PC-9 (cell line): ENCODE measurements around the gene HAAO. TPM values are rescaled to one million over a fixed set of nuclear protein-coding genes. Genes with fewer than 3 reads are reported as not detected.

ENCODE experiments used
- BruUV-seq: library from RNA; stranded (reverse); fragments of 400-500 nt; replicated peaks from 2 replicates; lab custom pipeline; 2021; lab: Mats Ljungman, UMichigan
- CTCF ChIA-PET: fragments of 300-600 bp; sonication (Branson Sonifier 250); formaldehyde crosslinking; loops from one replicate; lab custom pipeline; 2022; ENCODE audit warnings: antibody characterized with exemption; lab: Charles Lee
- POLR2A ChIA-PET: fragments of 300-600 bp; sonication (Branson Sonifier 250); formaldehyde crosslinking; loops from one replicate; lab custom pipeline; 2022; ENCODE audit warnings: antibody characterized with exemption; ENCODE audit not compliant: unreplicated experiment; lab: Charles Lee
- DNase-seq, 2 experiments: peaks; one replicate each; pipeline versions ENCODE4 v3.0.0 to v3.0.0-alpha.2; 2015 to 2022; ENCODE audit warnings: mixed read lengths in 1 of 2
- H2AFZ ChIP-seq: fragments of 200-600 bp; sonication (generic); 2 replicates; pipeline ENCODE4 v1.8.1; 2017; ENCODE audit warnings: antibody characterized with exemption
- H3F3A ChIP-seq: fragments of 200-600 bp; sonication (generic); 2 replicates; pipeline ENCODE4 v1.8.1; 2017; ENCODE audit warnings: antibody characterized with exemption, mild to moderate bottlenecking, low read depth; ENCODE audit not compliant: insufficient read depth
- H3K27ac ChIP-seq: fragments of 200-600 bp; sonication (generic); 2 replicates; pipeline ENCODE4 v1.6.1; 2016; ENCODE audit warnings: mixed run types
- H3K27me3 ChIP-seq: fragments of 200-600 bp; sonication (generic); 2 replicates; pipeline ENCODE4 v1.6.1; 2016; ENCODE audit warnings: low read depth, mixed run types; ENCODE audit not compliant: insufficient read depth
- H3K36me3 ChIP-seq: fragments of 200-600 bp; sonication (generic); 2 replicates; pipeline ENCODE4 v1.6.1; 2016; ENCODE audit warnings: low read depth, mixed run types
- H3K4me1 ChIP-seq: fragments of 200-600 bp; sonication (generic); replicated peaks from 2 replicates; pipeline ENCODE4 v1.6.1; 2016; ENCODE audit warnings: mixed run types; ENCODE audit not compliant: insufficient read depth
- H3K4me2 ChIP-seq: fragments of 200-600 bp; sonication (generic); 2 replicates; pipeline ENCODE4 v1.6.1; 2017; ENCODE audit warnings: mixed run types
- H3K4me3 ChIP-seq: fragments of 200-600 bp; sonication (generic); 2 replicates; pipeline ENCODE4 v1.6.1; 2016; ENCODE audit warnings: mixed run types
- H3K79me2 ChIP-seq: fragments of 200-600 bp; sonication (generic); 2 replicates; pipeline ENCODE4 v1.6.1; 2017; ENCODE audit warnings: low read depth, mixed run types
- H3K9me2 ChIP-seq: fragments of 200-600 bp; sonication (generic); 2 replicates; pipeline ENCODE4 v1.8.1; 2017; ENCODE audit warnings: mild to moderate bottlenecking; ENCODE audit not compliant: insufficient read depth
- H3K9me3 ChIP-seq: fragments of 200-600 bp; sonication (generic); 2 replicates; pipeline ENCODE4 v1.8.1; 2016; ENCODE audit warnings: low read depth; ENCODE audit not compliant: insufficient read depth
- H4K20me1 ChIP-seq: fragments of 200-600 bp; sonication (generic); 2 replicates; pipeline ENCODE4 v1.8.1; 2017; ENCODE audit not compliant: insufficient read depth
- EZH2 ChIP-seq: fragments of 200-600 bp; sonication (generic); IDR thresholded peaks from 2 replicates; pipeline ENCODE4 v1.8.0; 2017; ENCODE audit warnings: antibody characterized with exemption, low read depth
- intact Hi-C: fragments of 100-400 bp; cut with micrococcal nuclease; formaldehyde crosslinking; loops from one replicate; pipeline ENCODE4 v1.10.0; 2022; ENCODE audit not compliant: unreplicated experiment
- total RNA-seq: library from RNA; stranded (reverse); gene quantifications from 2 replicates; pipeline ENCODE4 v1.2.3, GENCODE V29; 2021
- TF ChIP-seq, protein P1 (sequence below): fragments of 200-600 bp; sonication (generic); conservative IDR thresholded peaks from 2 replicates; pipeline ENCODE4 v1.6.1; 2017; ENCODE audit warnings: mixed run types, antibody characterized with exemption, mild to moderate bottlenecking, moderate library complexity

Gene HAAO
- total RNA-seq, 1 experiment from 2014 or later, result not detected

DNA sequence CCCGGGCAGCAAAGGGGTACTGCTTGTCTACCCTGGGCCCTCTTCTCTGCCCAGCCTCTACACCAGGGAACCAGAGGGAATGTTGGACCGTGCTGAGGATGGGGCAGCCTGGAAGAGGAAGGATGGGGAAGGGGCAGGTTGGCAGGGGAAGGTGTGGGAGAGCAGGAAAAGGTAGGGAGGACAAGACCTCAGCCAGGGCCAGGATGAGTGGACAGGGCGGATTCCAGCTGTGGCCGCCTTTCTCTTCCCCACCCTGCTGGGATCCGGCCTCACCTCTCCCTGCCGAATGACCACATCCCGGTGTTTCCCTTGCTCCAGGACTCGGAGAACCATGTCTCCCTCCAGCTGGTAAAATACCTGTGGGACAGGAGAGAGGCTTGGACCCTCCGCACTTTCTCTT lies 8.9 kb downstream of the HAAO start:
- intact Hi-C loops, result no loop called here
- ChIA-PET CTCF (no interaction called here), POLR2A (no interaction called here)
- BruUV-seq, result no TSS peak
- Histone ChIP-seq H4K20me1 (no peaks in the 10 kb centered on the region), H3K36me3 (no peaks in the 10 kb centered on the region), H3K9me2 (no peaks in the 10 kb centered on the region), H3K4me1 (no peaks in the 10 kb centered on the region), H3F3A (no peaks in the 10 kb centered on the region), H3K4me3 (no peak overlapping the region), H3K27ac (no peak overlapping the region), H3K27me3 (no peaks in the 10 kb centered on the region), H2AFZ (no peak overlapping the region), H3K79me2 (no peaks in the 10 kb centered on the region), H3K4me2 (no peak overlapping the region), H3K9me3 (peaks cover 10% of the 10 kb centered on the region)
- TF ChIP-seq EZH2, result no peak
- TF ChIP-seq, protein P1, sequence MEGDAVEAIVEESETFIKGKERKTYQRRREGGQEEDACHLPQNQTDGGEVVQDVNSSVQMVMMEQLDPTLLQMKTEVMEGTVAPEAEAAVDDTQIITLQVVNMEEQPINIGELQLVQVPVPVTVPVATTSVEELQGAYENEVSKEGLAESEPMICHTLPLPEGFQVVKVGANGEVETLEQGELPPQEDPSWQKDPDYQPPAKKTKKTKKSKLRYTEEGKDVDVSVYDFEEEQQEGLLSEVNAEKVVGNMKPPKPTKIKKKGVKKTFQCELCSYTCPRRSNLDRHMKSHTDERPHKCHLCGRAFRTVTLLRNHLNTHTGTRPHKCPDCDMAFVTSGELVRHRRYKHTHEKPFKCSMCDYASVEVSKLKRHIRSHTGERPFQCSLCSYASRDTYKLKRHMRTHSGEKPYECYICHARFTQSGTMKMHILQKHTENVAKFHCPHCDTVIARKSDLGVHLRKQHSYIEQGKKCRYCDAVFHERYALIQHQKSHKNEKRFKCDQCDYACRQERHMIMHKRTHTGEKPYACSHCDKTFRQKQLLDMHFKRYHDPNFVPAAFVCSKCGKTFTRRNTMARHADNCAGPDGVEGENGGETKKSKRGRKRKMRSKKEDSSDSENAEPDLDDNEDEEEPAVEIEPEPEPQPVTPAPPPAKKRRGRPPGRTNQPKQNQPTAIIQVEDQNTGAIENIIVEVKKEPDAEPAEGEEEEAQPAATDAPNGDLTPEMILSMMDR, result no peak
- DNase-seq, result no peak

DNA sequence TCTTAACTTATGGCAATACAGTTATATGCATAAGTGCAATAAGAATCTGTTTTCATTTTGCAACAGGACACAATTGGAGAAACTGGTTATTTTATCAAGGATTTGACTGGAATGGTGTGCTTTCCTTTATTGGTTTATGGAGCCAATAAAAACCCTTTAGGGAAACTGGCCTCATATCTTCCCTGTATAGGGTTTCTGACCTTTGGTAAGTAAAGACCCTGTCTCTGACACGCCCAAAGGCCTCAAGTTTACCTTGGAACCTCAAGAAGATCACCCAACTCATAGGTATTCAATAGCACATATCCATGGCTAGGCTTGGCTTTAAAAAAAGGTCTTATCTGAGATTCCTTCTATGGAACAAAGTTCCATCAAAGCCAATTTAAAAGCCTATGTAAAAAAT lies 11.2 kb downstream of the HAAO start:
- H3F3A ChIP-seq, result no peaks in the 10 kb centered on the region
- no TSS peak for BruUV-seq
- no peak for TF ChIP-seq EZH2
- TF ChIP-seq, protein P1, result no peak
- H3K4me1 ChIP-seq, result no peaks in the 10 kb centered on the region
- H3K4me3 ChIP-seq, result no peak overlapping the region
- ChIA-PET POLR2A (no interaction called here), CTCF (no interaction called here)
- DNase-seq, result no peak
- no peak overlapping the region for H3K27ac ChIP-seq
- no peaks in the 10 kb centered on the region for H3K9me2 ChIP-seq
- H3K27me3 ChIP-seq, result no peaks in the 10 kb centered on the region
- intact Hi-C loops, result no loop called here
- no peak overlapping the region for H3K4me2 ChIP-seq
- no peaks in the 10 kb centered on the region for H4K20me1 ChIP-seq
- H3K79me2 ChIP-seq, result no peaks in the 10 kb centered on the region
- no peaks in the 10 kb centered on the region for H3K36me3 ChIP-seq
- H3K9me3 ChIP-seq, result peaks cover 18% of the 10 kb centered on the region
- no peak overlapping the region for H2AFZ ChIP-seq

GRCh38 chr2:42777883-42778805 lies 14.2 kb downstream of the HAAO start:
- Histone ChIP-seq H2AFZ (no peak overlapping the region), H3K36me3 (no peaks in the 10 kb centered on the region), H3K4me1 (no peaks in the 10 kb centered on the region), H3K9me2 (no peaks in the 10 kb centered on the region), H3K9me3 (peaks cover 18% of the 10 kb centered on the region), H3K4me3 (no peak overlapping the region), H3K4me2 (no peak overlapping the region), H3K27me3 (no peaks in the 10 kb centered on the region), H3F3A (no peaks in the 10 kb centered on the region), H3K79me2 (no peaks in the 10 kb centered on the region), H3K27ac (no peak overlapping the region), H4K20me1 (no peaks in the 10 kb centered on the region)
- no peak for DNase-seq
- BruUV-seq, result no TSS peak
- TF ChIP-seq, protein P1, result no peak
- no peak for TF ChIP-seq EZH2
- ChIA-PET CTCF (no interaction called here), POLR2A (interaction anchor here (0.6 kb wide), 1 partner anchor 636 kb away, joined by 6 read pairs; no protein-coding TSS in a partner anchor)
- intact Hi-C loops, result no loop called here
